ENCODE measurements around the gene ADAT2.

GRCh38 chr6:143451531-143451930 lies 1.0 kb upstream of the ADAT2 start:
- TF ChIP-seq YY1 (IDR thresholded peaks at IDR 0.05; ENCODE audit: insufficient read depth, insufficient read length): no peak
- TF ChIP-seq ZNF274 (IDR thresholded peaks at IDR 0.05; ENCODE audit: low read depth, low read length): no peak
- no peak for TF ChIP-seq SUZ12 (IDR thresholded peaks at IDR 0.05; ENCODE audit: extremely low read depth, insufficient read depth, insufficient read length)
